ENCODE data around the gene ACTG1. TPM values are rescaled to one million over a fixed set of nuclear protein-coding genes. Genes with fewer than 3 reads are reported as not detected.

Gene ACTG1
- total and polyA plus RNA-seq, 2 of the 13 experiments (the other 11 are each of a cell fraction or from before 2014, with no cell fraction given), result 973 to 1,138 TPM

- TF ChIP-seq, protein P1, sequence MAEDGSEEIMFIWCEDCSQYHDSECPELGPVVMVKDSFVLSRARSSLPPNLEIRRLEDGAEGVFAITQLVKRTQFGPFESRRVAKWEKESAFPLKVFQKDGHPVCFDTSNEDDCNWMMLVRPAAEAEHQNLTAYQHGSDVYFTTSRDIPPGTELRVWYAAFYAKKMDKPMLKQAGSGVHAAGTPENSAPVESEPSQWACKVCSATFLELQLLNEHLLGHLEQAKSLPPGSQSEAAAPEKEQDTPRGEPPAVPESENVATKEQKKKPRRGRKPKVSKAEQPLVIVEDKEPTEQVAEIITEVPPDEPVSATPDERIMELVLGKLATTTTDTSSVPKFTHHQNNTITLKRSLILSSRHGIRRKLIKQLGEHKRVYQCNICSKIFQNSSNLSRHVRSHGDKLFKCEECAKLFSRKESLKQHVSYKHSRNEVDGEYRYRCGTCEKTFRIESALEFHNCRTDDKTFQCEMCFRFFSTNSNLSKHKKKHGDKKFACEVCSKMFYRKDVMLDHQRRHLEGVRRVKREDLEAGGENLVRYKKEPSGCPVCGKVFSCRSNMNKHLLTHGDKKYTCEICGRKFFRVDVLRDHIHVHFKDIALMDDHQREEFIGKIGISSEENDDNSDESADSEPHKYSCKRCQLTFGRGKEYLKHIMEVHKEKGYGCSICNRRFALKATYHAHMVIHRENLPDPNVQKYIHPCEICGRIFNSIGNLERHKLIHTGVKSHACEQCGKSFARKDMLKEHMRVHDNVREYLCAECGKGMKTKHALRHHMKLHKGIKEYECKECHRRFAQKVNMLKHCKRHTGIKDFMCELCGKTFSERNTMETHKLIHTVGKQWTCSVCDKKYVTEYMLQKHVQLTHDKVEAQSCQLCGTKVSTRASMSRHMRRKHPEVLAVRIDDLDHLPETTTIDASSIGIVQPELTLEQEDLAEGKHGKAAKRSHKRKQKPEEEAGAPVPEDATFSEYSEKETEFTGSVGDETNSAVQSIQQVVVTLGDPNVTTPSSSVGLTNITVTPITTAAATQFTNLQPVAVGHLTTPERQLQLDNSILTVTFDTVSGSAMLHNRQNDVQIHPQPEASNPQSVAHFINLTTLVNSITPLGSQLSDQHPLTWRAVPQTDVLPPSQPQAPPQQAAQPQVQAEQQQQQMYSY (CRISPR knock-in tag; IDR thresholded peaks at IDR 0.05), result peak; percentile 52; the same call in 1 of the 2 replicates
- no peak for TF ChIP-seq TEAD3 (CRISPR knock-in tag; optimal IDR thresholded peaks at IDR 0.05; ENCODE audit: borderline replicate concordance)
- TF ChIP-seq NFAT5 (CRISPR knock-in tag; IDR thresholded peaks at IDR 0.05), result peak; percentile 88; the same call in 1 of the 2 replicates
- TF ChIP-seq FIP1L1 (IDR thresholded peaks at IDR 0.05; ENCODE audit: borderline replicate concordance, insufficient read depth, low read depth, low read length), result no peak
- TF ChIP-seq ZNF383 (CRISPR knock-in tag; IDR thresholded peaks at IDR 0.05; ENCODE audit: borderline replicate concordance), result no peak
- TF ChIP-seq ZNF337 (CRISPR knock-in tag; IDR thresholded peaks at IDR 0.05; ENCODE audit: borderline replicate concordance, low read depth), result 0 out of 2 replicates have a peak, but pooled peaks have one; percentile 28
- TF ChIP-seq ZFP82 (CRISPR knock-in tag; IDR thresholded peaks at IDR 0.05; ENCODE audit: borderline replicate concordance), result peak; percentile 96; the same call in 1 of the 2 replicates
- peak; percentile 45; the same call in 1 of the 2 replicates for TF ChIP-seq EED (CRISPR knock-in tag; IDR thresholded peaks at IDR 0.05)
- TF ChIP-seq, protein P2, sequence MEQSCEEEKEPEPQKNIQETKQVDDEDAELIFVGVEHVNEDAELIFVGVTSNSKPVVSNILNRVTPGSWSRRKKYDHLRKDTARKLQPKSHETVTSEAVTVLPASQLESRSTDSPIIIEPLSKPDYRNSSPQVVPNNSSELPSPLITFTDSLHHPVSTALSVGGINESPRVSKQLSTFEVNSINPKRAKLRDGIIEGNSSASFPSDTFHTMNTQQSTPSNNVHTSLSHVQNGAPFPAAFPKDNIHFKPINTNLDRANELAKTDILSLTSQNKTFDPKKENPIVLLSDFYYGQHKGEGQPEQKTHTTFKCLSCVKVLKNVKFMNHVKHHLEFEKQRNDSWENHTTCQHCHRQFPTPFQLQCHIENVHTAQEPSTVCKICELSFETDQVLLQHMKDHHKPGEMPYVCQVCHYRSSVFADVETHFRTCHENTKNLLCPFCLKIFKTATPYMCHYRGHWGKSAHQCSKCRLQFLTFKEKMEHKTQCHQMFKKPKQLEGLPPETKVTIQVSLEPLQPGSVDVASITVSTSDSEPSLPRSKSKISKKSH (CRISPR knock-in tag; IDR thresholded peaks at IDR 0.05; ENCODE audit: borderline replicate concordance), result no peak; the same call in none of the 2 replicates
- no peak for TF ChIP-seq ZNF530 (CRISPR knock-in tag; IDR thresholded peaks at IDR 0.05; ENCODE audit: low read depth)
- TF ChIP-seq SOX5 (CRISPR knock-in tag; IDR thresholded peaks at IDR 0.05; ENCODE audit: borderline replicate concordance), result no peak
- TF ChIP-seq FLYWCH1 (CRISPR knock-in tag; IDR thresholded peaks at IDR 0.05), result no peak
- peak; percentile 93 for TF ChIP-seq ZNF709 (CRISPR knock-in tag; IDR thresholded peaks at IDR 0.05)
- no peak for TF ChIP-seq ZNF703 (CRISPR knock-in tag; IDR thresholded peaks at IDR 0.05; ENCODE audit: borderline replicate concordance)
- peak; percentile 34; the same call in 1 of the 2 replicates for TF ChIP-seq FOXO1 (CRISPR knock-in tag; IDR thresholded peaks at IDR 0.05)
- no peak for TF ChIP-seq CBX2 (IDR thresholded peaks at IDR 0.05; ENCODE audit: low read depth, low read length)
- TF ChIP-seq CBX2 (CRISPR knock-in tag; IDR thresholded peaks at IDR 0.05; ENCODE audit: low read depth), result no peak; the same call in 1 of the 2 replicates
- no peak for TF ChIP-seq SNRNP70 (IDR thresholded peaks at IDR 0.05; ENCODE audit: low read depth, low read length)
Measured at GRCh38 chr17:81487487-81488275, 24.9 kb downstream of the ACTG1 start (continued).
